ENCODE measurements around the gene FSHR.

The FSHR gene

DNA sequence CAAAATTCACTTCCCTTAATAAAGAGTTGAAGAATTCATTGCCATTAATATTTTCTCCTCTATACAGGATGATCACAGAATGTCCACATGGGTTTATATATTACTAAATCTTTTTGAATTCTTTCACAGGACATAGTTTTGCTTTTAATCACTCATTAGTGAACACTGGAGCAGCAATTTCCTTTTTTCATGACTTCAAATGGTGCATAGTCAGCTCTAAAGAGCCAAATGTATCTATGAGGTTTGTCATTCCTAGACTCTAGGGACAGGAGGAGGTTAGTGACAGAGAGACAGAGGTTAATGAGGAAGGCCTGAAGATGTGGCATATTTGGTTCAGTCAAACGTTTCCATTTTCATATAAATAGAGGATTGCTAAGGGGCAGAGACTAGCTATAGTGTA is 111.8 kb downstream of the FSHR start:
- no peak overlapping the region for H3K4me3 ChIP-seq
- no peak overlapping the region for H3K4me2 ChIP-seq
- no peak overlapping the region for H3K27ac ChIP-seq
- peaks cover 22% of the 10 kb centered on the region for H3K4me1 ChIP-seq
- H3K9me3 ChIP-seq, result no peaks in the 10 kb centered on the region
- no peak for TF ChIP-seq Cebpa-rat (IDR thresholded peaks at IDR 0.05)
- no peaks in the 10 kb centered on the region for H3K36me3 ChIP-seq
- no peaks in the 10 kb centered on the region for H3K27me3 ChIP-seq
- no peak overlapping the region for H3K9ac ChIP-seq
- no peaks in the 10 kb centered on the region for H4K20me1 ChIP-seq

DNA sequence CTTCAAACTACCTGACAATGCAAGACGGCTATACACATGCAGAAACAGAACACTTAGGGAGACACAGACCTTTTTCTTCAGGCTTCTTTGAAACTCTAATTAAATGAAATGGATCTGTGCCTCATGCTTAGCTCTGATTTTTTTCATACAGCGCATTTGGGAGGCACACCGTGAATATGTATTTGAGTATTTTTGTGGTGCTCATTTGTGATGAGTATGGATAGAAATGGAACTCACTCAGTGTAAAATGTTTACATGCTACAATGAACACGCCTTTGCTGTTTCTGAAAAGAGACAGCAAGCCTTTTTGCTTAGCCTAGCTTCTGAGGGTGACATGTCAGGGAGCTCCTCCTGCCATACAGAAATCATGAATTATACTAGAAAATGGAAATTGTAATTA is 113.3 kb downstream of the FSHR start:
- no peak overlapping the region for H3K9ac ChIP-seq
- H3K4me1 ChIP-seq, result peaks cover 26% of the 10 kb centered on the region
- H3K4me3 ChIP-seq, result no peak overlapping the region
- no peaks in the 10 kb centered on the region for H4K20me1 ChIP-seq
- no peak overlapping the region for H3K4me2 ChIP-seq
- no peaks in the 10 kb centered on the region for H3K9me3 ChIP-seq
- no peaks in the 10 kb centered on the region for H3K27me3 ChIP-seq
- H3K36me3 ChIP-seq, result no peaks in the 10 kb centered on the region
- H3K27ac ChIP-seq, result no peak overlapping the region
- no peak for TF ChIP-seq Cebpa-rat (IDR thresholded peaks at IDR 0.05)

DNA sequence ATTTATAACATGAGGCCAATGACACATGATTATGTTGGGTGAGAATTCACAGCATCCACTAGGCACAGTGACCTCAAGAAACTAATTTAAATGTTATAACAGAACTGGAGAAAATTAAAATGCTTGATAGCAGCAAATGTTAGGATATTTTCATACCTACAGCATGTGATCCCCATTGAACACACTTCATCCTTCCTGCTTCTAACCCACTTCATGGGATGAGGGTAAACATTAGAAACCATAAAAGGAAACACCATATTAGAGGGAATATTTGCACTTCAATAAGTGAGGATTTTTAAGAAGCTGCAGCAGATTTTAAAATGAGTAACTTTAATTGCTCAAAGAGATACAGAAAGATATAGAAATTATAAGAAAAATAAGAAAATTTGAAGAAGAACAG is 117.1 kb downstream of the FSHR start:
- Histone ChIP-seq H4K20me1 (no peaks in the 10 kb centered on the region), H3K9ac (no peak overlapping the region), H3K4me3 (no peak overlapping the region), H3K36me3 (no peaks in the 10 kb centered on the region), H3K4me1 (peaks cover 26% of the 10 kb centered on the region), H3K9me3 (no peaks in the 10 kb centered on the region), H3K27me3 (no peaks in the 10 kb centered on the region), H3K27ac (no peak overlapping the region), H3K4me2 (no peak overlapping the region)
- TF ChIP-seq Cebpa-rat (IDR thresholded peaks at IDR 0.05), result no peak

DNA sequence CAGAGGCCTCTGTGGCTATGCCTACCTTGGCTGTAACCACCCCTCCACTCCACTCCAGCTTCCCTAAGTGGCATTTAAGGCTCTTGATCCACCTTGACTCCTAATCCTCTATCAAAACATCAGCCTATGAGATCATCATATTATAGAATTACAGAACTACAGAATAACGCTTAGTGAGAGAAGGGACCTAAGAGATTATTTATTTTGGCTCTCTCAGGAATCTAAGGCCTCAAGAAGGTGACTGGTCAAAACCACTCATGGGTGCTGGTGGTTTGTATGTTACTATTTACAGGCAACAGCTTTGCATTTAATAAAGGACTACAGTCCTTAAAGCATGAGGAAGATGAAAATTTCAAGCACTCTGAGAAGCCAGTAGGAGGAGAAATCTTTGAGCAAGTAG is 118.8 kb downstream of the FSHR start:
- no peak for TF ChIP-seq Cebpa-rat (IDR thresholded peaks at IDR 0.05)
- no peak overlapping the region for H3K9ac ChIP-seq
- H3K27ac ChIP-seq, result no peak overlapping the region
- H3K27me3 ChIP-seq, result no peaks in the 10 kb centered on the region
- peaks cover 12% of the 10 kb centered on the region for H3K4me1 ChIP-seq
- no peak overlapping the region for H3K4me2 ChIP-seq
- H3K9me3 ChIP-seq, result no peaks in the 10 kb centered on the region
- H4K20me1 ChIP-seq, result no peaks in the 10 kb centered on the region
- no peaks in the 10 kb centered on the region for H3K36me3 ChIP-seq
- H3K4me3 ChIP-seq, result no peak overlapping the region

GRCh38 chr2:49033394-49034185 is 120.7 kb downstream of the FSHR start:
- Histone ChIP-seq H3K36me3 (no peaks in the 10 kb centered on the region), H3K27me3 (no peaks in the 10 kb centered on the region), H4K20me1 (no peaks in the 10 kb centered on the region), H3K9ac (no peak overlapping the region), H3K4me3 (no peak overlapping the region), H3K27ac (no peak overlapping the region), H3K4me1 (peaks cover 12% of the 10 kb centered on the region), H3K9me3 (no peaks in the 10 kb centered on the region), H3K4me2 (no peak overlapping the region)
- TF ChIP-seq Cebpa-rat (IDR thresholded peaks at IDR 0.05), result no peak

GRCh38 chr2:49032936-49033335 is 121.4 kb downstream of the FSHR start:
- TF ChIP-seq Cebpa-rat (IDR thresholded peaks at IDR 0.05), result no peak
- Histone ChIP-seq H3K9ac (no peak overlapping the region), H3K4me2 (no peak overlapping the region), H3K27me3 (no peaks in the 10 kb centered on the region), H3K27ac (no peak overlapping the region), H3K9me3 (no peaks in the 10 kb centered on the region), H3K4me1 (peaks cover 9% of the 10 kb centered on the region), H4K20me1 (no peaks in the 10 kb centered on the region), H3K4me3 (no peak overlapping the region), H3K36me3 (no peaks in the 10 kb centered on the region)

DNA sequence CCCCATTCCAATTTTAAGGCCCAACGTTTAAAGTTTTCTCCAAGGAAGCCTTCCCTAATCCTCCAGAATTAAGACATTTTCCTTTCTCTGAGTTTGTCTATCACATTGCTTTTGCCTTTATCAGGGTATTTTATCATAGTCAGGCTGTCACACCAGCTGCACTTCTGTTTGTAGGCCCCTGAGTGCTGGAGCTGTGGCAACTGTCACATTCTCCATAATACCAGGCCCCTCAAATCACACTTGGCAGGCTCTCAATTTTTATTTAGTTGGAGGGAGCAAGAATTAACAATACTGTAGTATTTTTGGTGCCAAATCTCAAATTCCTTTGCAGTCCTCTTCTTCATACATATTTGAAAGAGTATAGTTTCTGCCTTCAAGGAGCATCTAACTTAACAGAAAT is 122.2 kb downstream of the FSHR start:
- Histone ChIP-seq H3K27ac (no peak overlapping the region), H3K4me3 (no peak overlapping the region), H3K36me3 (no peaks in the 10 kb centered on the region), H3K4me1 (0 out of 2 replicates have a peak, but pooled peaks cover under 1% of the 10 kb centered on the region), H3K27me3 (no peaks in the 10 kb centered on the region), H3K9me3 (no peaks in the 10 kb centered on the region), H4K20me1 (no peaks in the 10 kb centered on the region), H3K4me2 (no peak overlapping the region), H3K9ac (no peak overlapping the region)
- TF ChIP-seq Cebpa-rat (IDR thresholded peaks at IDR 0.05), result no peak

- Histone ChIP-seq H3K9ac (no peak overlapping the region), H3K4me3 (no peak overlapping the region), H3K9me3 (no peaks in the 10 kb centered on the region), H4K20me1 (no peaks in the 10 kb centered on the region), H3K4me2 (no peak overlapping the region), H3K27me3 (no peaks in the 10 kb centered on the region), H3K27ac (no peak overlapping the region), H3K36me3 (no peaks in the 10 kb centered on the region), H3K4me1 (no peaks in the 10 kb centered on the region)
- TF ChIP-seq Cebpa-rat (IDR thresholded peaks at IDR 0.05), result no peak
These were observed 124.9 kb downstream of the FSHR start for GRCh38 chr2:49029406-49029805.

- H3K4me3 ChIP-seq, result no peak overlapping the region
- H3K4me1 ChIP-seq, result no peaks in the 10 kb centered on the region
- H3K36me3 ChIP-seq, result no peaks in the 10 kb centered on the region
- no peak overlapping the region for H3K27ac ChIP-seq
- no peak for TF ChIP-seq Cebpa-rat (IDR thresholded peaks at IDR 0.05)
- H3K4me2 ChIP-seq, result no peak overlapping the region
- no peaks in the 10 kb centered on the region for H3K27me3 ChIP-seq
- H3K9ac ChIP-seq, result no peak overlapping the region
- no peaks in the 10 kb centered on the region for H3K9me3 ChIP-seq
- no peaks in the 10 kb centered on the region for H4K20me1 ChIP-seq
These were observed 126.2 kb downstream of the FSHR start for GRCh38 chr2:49028101-49028500.

- Histone ChIP-seq H3K4me3 (no peak overlapping the region), H3K27ac (no peak overlapping the region), H3K9ac (no peak overlapping the region), H3K4me1 (no peaks in the 10 kb centered on the region), H3K27me3 (no peaks in the 10 kb centered on the region), H3K4me2 (no peak overlapping the region), H3K9me3 (no peaks in the 10 kb centered on the region), H4K20me1 (no peaks in the 10 kb centered on the region), H3K36me3 (no peaks in the 10 kb centered on the region)
- no peak for TF ChIP-seq Cebpa-rat (IDR thresholded peaks at IDR 0.05)
These were observed 127.6 kb downstream of the FSHR start for GRCh38 chr2:49026706-49027105.

DNA sequence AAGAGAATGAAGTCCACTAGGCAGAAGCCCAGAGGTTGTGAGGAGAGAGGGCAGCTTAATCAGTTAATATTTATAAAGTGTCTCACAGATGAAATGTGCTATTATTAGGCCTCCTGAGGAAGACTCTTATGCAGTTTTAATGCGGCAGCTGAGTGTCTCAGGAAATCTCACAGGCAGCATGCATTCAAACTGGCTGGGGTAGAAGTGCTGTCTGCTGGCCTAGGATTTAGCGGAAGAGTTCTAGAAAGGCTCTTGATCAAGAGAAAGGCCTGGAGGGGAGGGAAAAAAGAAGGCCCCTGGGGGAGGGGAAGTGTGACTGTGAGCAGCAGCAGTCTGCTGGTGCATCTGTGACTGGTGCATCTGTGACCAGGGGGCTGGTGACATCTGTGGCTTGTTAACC is 133.0 kb downstream of the FSHR start:
- 0 out of 2 replicates have a peak, but pooled peaks cover 7% of the 10 kb centered on the region for H3K4me1 ChIP-seq
- TF ChIP-seq Cebpa-rat (IDR thresholded peaks at IDR 0.05), result no peak
- no peak overlapping the region for H3K4me3 ChIP-seq

More for the DNA sequence above, 133.0 kb downstream of the FSHR start:
- Histone ChIP-seq H4K20me1 (no peaks in the 10 kb centered on the region), H3K9me3 (no peaks in the 10 kb centered on the region), H3K27ac (no peak overlapping the region), H3K36me3 (no peaks in the 10 kb centered on the region), H3K4me2 (no peak overlapping the region), H3K9ac (no peak overlapping the region), H3K27me3 (no peaks in the 10 kb centered on the region)
